ENCODE results near the gene DTNBP1.

Gene DTNBP1

DNA sequence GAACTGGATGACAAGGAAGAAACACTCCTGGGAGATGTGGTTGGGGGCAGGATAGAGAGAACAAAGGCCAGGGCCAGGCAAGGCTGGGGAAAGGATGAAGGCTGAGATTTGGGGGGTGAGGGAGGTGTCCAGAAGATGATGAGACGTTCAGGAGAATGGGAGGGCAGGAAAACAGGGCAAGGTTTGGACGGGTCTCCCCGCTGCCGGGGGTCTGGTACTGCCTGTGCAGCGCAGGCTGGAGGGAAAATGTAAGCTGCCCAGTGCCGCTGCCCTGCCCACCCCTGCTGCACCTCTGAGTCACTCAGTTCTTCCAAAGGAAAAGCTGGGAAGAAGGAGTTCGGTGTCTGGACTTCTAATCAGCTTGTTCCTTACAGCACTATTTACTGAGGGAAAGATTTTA is 130.9 kb downstream of the DTNBP1 start:
- Histone ChIP-seq H3K9me2 (replicated peaks; ENCODE audit: control insufficient read depth, low read length) (no peaks in the 10 kb centered on the region), H3K27ac (ENCODE audit: low read depth, low read length) (no peak overlapping the region), H3K4me2 (ENCODE audit: low read length) (no peak overlapping the region), H3K9me3 (ENCODE audit: control insufficient read depth, insufficient read depth, low read length) (no peaks in the 10 kb centered on the region), H4K20me1 (ENCODE audit: control insufficient read depth, insufficient read depth, low read depth, low read length) (no peaks in the 10 kb centered on the region), H3K4me1 (ENCODE audit: control insufficient read depth, low read length) (no peaks in the 10 kb centered on the region), H3F3A (ENCODE audit: control insufficient read depth, insufficient read depth) (no peaks in the 10 kb centered on the region), H3K27me3 (ENCODE audit: control insufficient read depth, low read length) (no peaks in the 10 kb centered on the region), H3K36me3 (ENCODE audit: control insufficient read depth, low read length) (peaks cover 4% of the 10 kb centered on the region; the same call in 1 of the 2 replicates), H3K79me2 (ENCODE audit: control insufficient read depth, low read length) (no peaks in the 10 kb centered on the region), H3K4me3 (ENCODE audit: low read length) (no peak overlapping the region)
- TF ChIP-seq, protein P1, sequence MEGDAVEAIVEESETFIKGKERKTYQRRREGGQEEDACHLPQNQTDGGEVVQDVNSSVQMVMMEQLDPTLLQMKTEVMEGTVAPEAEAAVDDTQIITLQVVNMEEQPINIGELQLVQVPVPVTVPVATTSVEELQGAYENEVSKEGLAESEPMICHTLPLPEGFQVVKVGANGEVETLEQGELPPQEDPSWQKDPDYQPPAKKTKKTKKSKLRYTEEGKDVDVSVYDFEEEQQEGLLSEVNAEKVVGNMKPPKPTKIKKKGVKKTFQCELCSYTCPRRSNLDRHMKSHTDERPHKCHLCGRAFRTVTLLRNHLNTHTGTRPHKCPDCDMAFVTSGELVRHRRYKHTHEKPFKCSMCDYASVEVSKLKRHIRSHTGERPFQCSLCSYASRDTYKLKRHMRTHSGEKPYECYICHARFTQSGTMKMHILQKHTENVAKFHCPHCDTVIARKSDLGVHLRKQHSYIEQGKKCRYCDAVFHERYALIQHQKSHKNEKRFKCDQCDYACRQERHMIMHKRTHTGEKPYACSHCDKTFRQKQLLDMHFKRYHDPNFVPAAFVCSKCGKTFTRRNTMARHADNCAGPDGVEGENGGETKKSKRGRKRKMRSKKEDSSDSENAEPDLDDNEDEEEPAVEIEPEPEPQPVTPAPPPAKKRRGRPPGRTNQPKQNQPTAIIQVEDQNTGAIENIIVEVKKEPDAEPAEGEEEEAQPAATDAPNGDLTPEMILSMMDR (IDR thresholded peaks at IDR 0.05; ENCODE audit: low read depth, low read length, poor library complexity, severe bottlenecking), result no peak
- TF ChIP-seq EZH2phosphoT487 (IDR thresholded peaks at IDR 0.05; ENCODE audit: borderline replicate concordance, low read length), result no peak

DNA sequence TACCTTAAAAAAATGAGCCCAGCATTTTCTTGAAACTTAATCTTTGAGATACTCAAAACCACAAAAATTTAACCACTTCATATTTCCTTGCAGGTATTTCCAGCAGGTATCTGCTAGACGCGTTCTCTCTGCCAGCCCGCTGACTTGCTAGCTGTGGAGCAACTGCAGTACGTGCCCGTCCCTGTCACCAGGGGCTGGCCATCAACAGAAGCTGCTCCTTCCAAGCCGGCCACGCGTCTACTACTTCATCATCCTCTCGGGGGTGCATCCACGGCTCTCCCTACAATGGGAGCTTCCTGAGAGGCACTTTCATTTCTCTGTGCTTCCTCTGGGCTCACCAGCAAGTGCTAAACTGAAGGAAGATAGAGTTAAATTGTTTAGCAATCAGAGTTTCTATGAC is 132.4 kb downstream of the DTNBP1 start:
- Histone ChIP-seq H3K9me2 (replicated peaks; ENCODE audit: control insufficient read depth, low read length) (no peaks in the 10 kb centered on the region), H3K79me2 (ENCODE audit: control insufficient read depth, low read length) (no peaks in the 10 kb centered on the region), H3K27me3 (ENCODE audit: control insufficient read depth, low read length) (no peaks in the 10 kb centered on the region), H3K36me3 (ENCODE audit: control insufficient read depth, low read length) (peaks cover 9% of the 10 kb centered on the region; the same call in 1 of the 2 replicates), H3K4me2 (ENCODE audit: low read length) (no peak overlapping the region), H4K20me1 (ENCODE audit: control insufficient read depth, insufficient read depth, low read depth, low read length) (no peaks in the 10 kb centered on the region), H3K27ac (ENCODE audit: low read depth, low read length) (no peak overlapping the region), H3K4me3 (ENCODE audit: low read length) (no peak overlapping the region), H3K9me3 (ENCODE audit: control insufficient read depth, insufficient read depth, low read length) (no peaks in the 10 kb centered on the region), H3K4me1 (ENCODE audit: control insufficient read depth, low read length) (no peaks in the 10 kb centered on the region), H3F3A (ENCODE audit: control insufficient read depth, insufficient read depth) (no peaks in the 10 kb centered on the region)
- TF ChIP-seq, protein P1 (IDR thresholded peaks at IDR 0.05; ENCODE audit: low read depth, low read length, poor library complexity, severe bottlenecking), result no peak
- TF ChIP-seq EZH2phosphoT487 (IDR thresholded peaks at IDR 0.05; ENCODE audit: borderline replicate concordance, low read length), result no peak

DNA sequence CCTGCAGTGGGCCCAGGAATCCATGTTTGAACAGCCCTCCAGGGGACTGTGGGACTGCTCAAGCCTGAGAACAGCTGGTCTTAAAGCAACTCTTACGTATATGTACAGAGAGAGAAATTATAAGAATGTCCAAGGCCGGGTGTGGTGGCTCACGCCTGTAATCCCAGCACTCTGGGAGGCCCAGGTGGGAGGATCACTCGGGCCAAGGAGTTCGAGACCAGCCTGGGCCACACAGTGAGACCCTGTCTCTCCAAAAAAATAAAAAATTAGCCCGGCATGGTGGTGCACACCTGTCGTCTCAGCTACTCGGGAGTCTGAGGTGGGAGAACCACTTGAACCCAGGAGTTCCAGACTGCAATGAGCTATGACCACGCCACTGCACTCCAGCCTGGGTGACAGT is 134.0 kb downstream of the DTNBP1 start:
- Histone ChIP-seq H3F3A (ENCODE audit: control insufficient read depth, insufficient read depth) (no peaks in the 10 kb centered on the region), H3K9me3 (ENCODE audit: control insufficient read depth, insufficient read depth, low read length) (no peaks in the 10 kb centered on the region), H3K27me3 (ENCODE audit: control insufficient read depth, low read length) (no peaks in the 10 kb centered on the region), H3K4me1 (ENCODE audit: control insufficient read depth, low read length) (no peaks in the 10 kb centered on the region), H3K4me3 (ENCODE audit: low read length) (no peak overlapping the region), H3K27ac (ENCODE audit: low read depth, low read length) (no peak overlapping the region), H3K36me3 (ENCODE audit: control insufficient read depth, low read length) (peaks cover 16% of the 10 kb centered on the region), H3K9me2 (replicated peaks; ENCODE audit: control insufficient read depth, low read length) (no peaks in the 10 kb centered on the region), H3K4me2 (ENCODE audit: low read length) (no peak overlapping the region), H3K79me2 (ENCODE audit: control insufficient read depth, low read length) (no peaks in the 10 kb centered on the region), H4K20me1 (ENCODE audit: control insufficient read depth, insufficient read depth, low read depth, low read length) (no peaks in the 10 kb centered on the region)
- TF ChIP-seq, protein P1 (IDR thresholded peaks at IDR 0.05; ENCODE audit: low read depth, low read length, poor library complexity, severe bottlenecking), result no peak
- no peak for TF ChIP-seq EZH2phosphoT487 (IDR thresholded peaks at IDR 0.05; ENCODE audit: borderline replicate concordance, low read length)
